A549 (cell line): ENCODE data around the gene MLPH. TPM values are rescaled to one million over a fixed set of nuclear protein-coding genes. Genes with fewer than 3 reads are reported as not detected.

ENCODE experiments used
- ATAC-seq, 2 experiments: fragments of 200-7000 bp in 1 of 2; fragments of >200 bp in 1 of 2; cut with Nextera tagmentation in 1 of 2; cut with Tn5 transposase in 1 of 2; 3 replicates each; pipeline versions ENCODE4 v1.8.0 to v1.9.1; 2018 to 2020; ENCODE audit warnings: mild to moderate bottlenecking in 1 of 2, moderate library complexity in 1 of 2
- CTCF ChIA-PET: fragments of 300-600 bp; sonication (Branson Sonifier 250); formaldehyde crosslinking; extraction: SDS; loops from one replicate; lab custom pipeline; 2021; ENCODE audit warnings: antibody characterized with exemption, inconsistent platforms; lab: Yijun Ruan, JAX
- POLR2A ChIA-PET: fragments of 350-600 bp; formaldehyde crosslinking; extraction: SDS; loops from one replicate; lab custom pipeline; 2021; ENCODE audit warnings: antibody characterized with exemption, inconsistent platforms; lab: Yijun Ruan, JAX
- DNase-seq, 2 experiments: peaks; one replicate each; pipeline versions ENCODE4 v3.0.0 to v3.0.0-alpha.2; 2011 to 2016; ENCODE audit warnings: low read depth in 1 of 2, low spot score in 1 of 2
- FAIRE-seq: peaks from 2 replicates; lab custom pipeline; 2011; peaks lifted over from hg19 to GRCh38; lab: Jason Lieb, UNC
- H3K27ac ChIP-seq, 2 experiments: fragments of >200 bp; sonication (Bioruptor Twin); formaldehyde crosslinking; 3 replicates each; pipeline ENCODE4 v1.5.1; 2016 to 2017
- H3K4me1 ChIP-seq: fragments of >200 bp; sonication (Bioruptor Twin); formaldehyde crosslinking; 3 replicates; pipeline ENCODE4 v1.6.1; 2016
- H3K4me2 ChIP-seq: fragments of >200 bp; sonication (Bioruptor Twin); formaldehyde crosslinking; 3 replicates; pipeline ENCODE4 v1.6.1; 2016
- H3K4me3 ChIP-seq: fragments of >200 bp; sonication (Bioruptor Twin); formaldehyde crosslinking; 3 replicates; pipeline ENCODE4 v1.5.1; 2016
- H3K9me3 ChIP-seq: fragments of >200 bp; sonication (Bioruptor Twin); formaldehyde crosslinking; 3 replicates; pipeline ENCODE4 v1.6.1; 2016
- CBX2 ChIP-seq: fragments of 200-600 bp; sonication (generic); IDR thresholded peaks from 2 replicates; pipeline ENCODE4 v1.6.1; 2016; ENCODE audit warnings: low read depth, mild to moderate bottlenecking, borderline replicate concordance
- EHF ChIP-seq: fragments of 250-450 bp; sonication (Bioruptor Pico); IDR thresholded peaks from 2 replicates; pipeline ENCODE4 v1.5.0; 2020; ENCODE audit warnings: mild to moderate bottlenecking
- EHMT2 ChIP-seq: fragments of 200-600 bp; sonication (generic); IDR thresholded peaks from 2 replicates; pipeline ENCODE4 v1.6.1; 2016; ENCODE audit warnings: antibody characterized with exemption, low read depth, mild to moderate bottlenecking, moderate library complexity
- ESRRA ChIP-seq: fragments of 150-350 bp; IDR thresholded peaks from 2 replicates; pipeline ENCODE4 v1.6.1; 2014; ENCODE audit warnings: mild to moderate bottlenecking, low read length, borderline replicate concordance
- FOXS1 ChIP-seq: fragments of 250-450 bp; sonication (Bioruptor Pico); IDR thresholded peaks from 2 replicates; pipeline ENCODE4 v1.5.0; 2020; ENCODE audit warnings: mild to moderate bottlenecking, moderate library complexity
- HEYL ChIP-seq: fragments of 250-450 bp; sonication (Bioruptor Pico); IDR thresholded peaks from 2 replicates; pipeline ENCODE4 v1.8.0; 2021; ENCODE audit warnings: mild to moderate bottlenecking, moderate library complexity
- HOXA7 ChIP-seq: fragments of 250-450 bp; sonication (Bioruptor Pico); IDR thresholded peaks from 2 replicates; pipeline ENCODE4 v1.5.0; 2020; ENCODE audit warnings: mild to moderate bottlenecking, moderate library complexity
- HOXB5 ChIP-seq: fragments of 250-450 bp; sonication (Bioruptor Pico); IDR thresholded peaks from 2 replicates; pipeline ENCODE4 v1.5.0; 2020; ENCODE audit warnings: mild to moderate bottlenecking, moderate library complexity
- MAFK ChIP-seq: fragments of 450-650 bp; IDR thresholded peaks from 2 replicates; pipeline ENCODE4 v1.6.1; 2014; ENCODE audit not compliant: partially characterized antibody
- MAZ ChIP-seq: fragments of 150-350 bp; IDR thresholded peaks from 2 replicates; pipeline ENCODE4 v1.6.1; 2014; ENCODE audit warnings: antibody characterized with exemption, low read depth, low read length, borderline replicate concordance
- PHF8 ChIP-seq: fragments of 200-600 bp; sonication (generic); IDR thresholded peaks from 2 replicates; pipeline ENCODE4 v1.6.1; 2016; ENCODE audit warnings: low read depth, mild to moderate bottlenecking, antibody characterized with exemption, moderate library complexity, borderline replicate concordance
- POLR2AphosphoS2 ChIP-seq: conservative IDR thresholded peaks from 2 replicates; pipeline ENCODE4 v1.6.1; 2012; ENCODE audit warnings: low read length, improper control_type of control experiment, inconsistent platforms
- RCOR1 ChIP-seq: fragments of 150-350 bp; IDR thresholded peaks from 2 replicates; pipeline ENCODE4 v1.6.1; 2014; ENCODE audit warnings: antibody characterized with exemption, low read length, low read depth
- SREBF2 ChIP-seq: fragments of 450-650 bp; IDR thresholded peaks from 2 replicates; pipeline ENCODE4 v1.6.1; 2014; ENCODE audit warnings: mild to moderate bottlenecking, moderate library complexity
- ZC3H11A ChIP-seq: fragments of 450-650 bp; IDR thresholded peaks from 2 replicates; pipeline ENCODE4 v1.6.1; 2014; ENCODE audit warnings: antibody characterized with exemption, mild to moderate bottlenecking
- WGBS: methylation state at CpG from one replicate; pipeline ENCODE4 v1.1.6; 2017; ENCODE audit errors: missing lambda C conversion rate; 5-methylcytosine and 5-hydroxymethylcytosine counted together
- polyA plus RNA-seq, 4 experiments: library from polyadenylated mRNA; depleted of rRNA in 3 of 4; stranded (reverse); fragments of >200 nt; fragmentation: RNase III in 1 of 4; extraction: RNeasy Plus Mini Kit Qiagen cat#74134 plus additional on column Dnase treatment in 1 of 4; gene quantifications; 2 replicates in 3 of 4; 3 replicates in 1 of 4; pipeline ENCODE4 v1.2.3, GENCODE V29; 2011 to 2017
- TF ChIP-seq, protein P1 (sequence below): IDR thresholded peaks from 2 replicates; pipeline ENCODE4 v1.6.1; 2012; ENCODE audit warnings: low read depth, borderline replicate concordance
- TF ChIP-seq, protein P2 (sequence below): IDR thresholded peaks from 2 replicates; pipeline ENCODE4 v1.6.1; 2012
- TF ChIP-seq, protein P3 (sequence below): fragments of 250-450 bp; sonication (Bioruptor Pico); IDR thresholded peaks from 2 replicates; pipeline ENCODE4 v1.5.0; 2020; ENCODE audit warnings: low read depth, mild to moderate bottlenecking, moderate library complexity
- TF ChIP-seq, protein P4 (sequence below): fragments of >200 bp; sonication (Bioruptor Twin); formaldehyde crosslinking; IDR thresholded peaks from 2 replicates; pipeline ENCODE4 v1.6.1; 2016
- TF ChIP-seq, protein P5 (sequence below): fragments of 150-350 bp; IDR thresholded peaks from 2 replicates; pipeline ENCODE4 v1.6.1; 2014; ENCODE audit warnings: low read depth, mild to moderate bottlenecking, low read length
- TF ChIP-seq, protein P6 (sequence below): IDR thresholded peaks from 2 replicates; pipeline ENCODE4 v1.6.1; 2012

The MLPH gene
- polyA plus RNA-seq, 2 of the 4 experiments (the other 2 are of a cell fraction), result 218 to 350 TPM

DNA sequence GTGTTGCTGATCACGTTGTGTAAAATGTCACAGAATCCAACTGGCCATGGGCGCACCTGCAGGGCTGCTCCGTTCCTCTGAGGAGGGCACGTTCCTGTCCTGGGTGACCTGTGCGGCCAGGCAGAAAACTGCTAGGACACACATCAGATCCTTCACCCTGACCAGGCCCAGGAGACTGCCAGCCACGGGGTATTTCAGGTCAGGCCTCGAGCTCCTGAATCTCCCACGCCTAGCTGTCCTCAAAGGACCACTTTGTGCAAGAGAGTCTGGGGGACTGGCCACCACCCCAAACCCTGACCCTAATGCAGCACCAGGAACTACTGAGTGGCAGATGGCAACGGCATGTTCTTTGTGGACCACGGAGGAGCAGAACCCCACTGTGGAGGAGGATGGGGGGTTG lies 90.4 kb downstream of the MLPH start:
- FAIRE-seq (no peak), ATAC-seq (no peak), DNase-seq (no peak)
- Histone ChIP-seq H3K4me3 (no peak overlapping the region), H3K4me2 (no peak overlapping the region), H3K9me3 (no peaks in the 10 kb centered on the region), H3K4me1 (peaks cover 6% of the 10 kb centered on the region; the same call in 2 of the 3 replicates), H3K27ac (no peak overlapping the region)
- TF ChIP-seq CBX2 (no peak), HOXB5 (CRISPR knock-in tag) (no peak), EHMT2 (no peak), HOXA7 (CRISPR knock-in tag) (no peak), SREBF2 (no peak), EHF (CRISPR knock-in tag) (no peak), HEYL (CRISPR knock-in tag) (no peak), ZC3H11A (no peak), MAFK (no peak), PHF8 (no peak), ESRRA (no peak), POLR2AphosphoS2 (no peak)
- TF ChIP-seq, protein P1, sequence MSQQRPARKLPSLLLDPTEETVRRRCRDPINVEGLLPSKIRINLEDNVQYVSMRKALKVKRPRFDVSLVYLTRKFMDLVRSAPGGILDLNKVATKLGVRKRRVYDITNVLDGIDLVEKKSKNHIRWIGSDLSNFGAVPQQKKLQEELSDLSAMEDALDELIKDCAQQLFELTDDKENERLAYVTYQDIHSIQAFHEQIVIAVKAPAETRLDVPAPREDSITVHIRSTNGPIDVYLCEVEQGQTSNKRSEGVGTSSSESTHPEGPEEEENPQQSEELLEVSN, result no peak
- TF ChIP-seq, protein P2, sequence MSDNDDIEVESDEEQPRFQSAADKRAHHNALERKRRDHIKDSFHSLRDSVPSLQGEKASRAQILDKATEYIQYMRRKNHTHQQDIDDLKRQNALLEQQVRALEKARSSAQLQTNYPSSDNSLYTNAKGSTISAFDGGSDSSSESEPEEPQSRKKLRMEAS, result no peak
- ChIA-PET POLR2A (no interaction called here), CTCF (interaction anchor here (0.7 to 3.3 kb wide), 5 partner anchors 65 to 456 kb away, joined by 3 to 15 read pairs (median 9); no protein-coding TSS in a partner anchor)
- WGBS, result 76% methylated on average over 10 of the region's 10 CpGs

DNA sequence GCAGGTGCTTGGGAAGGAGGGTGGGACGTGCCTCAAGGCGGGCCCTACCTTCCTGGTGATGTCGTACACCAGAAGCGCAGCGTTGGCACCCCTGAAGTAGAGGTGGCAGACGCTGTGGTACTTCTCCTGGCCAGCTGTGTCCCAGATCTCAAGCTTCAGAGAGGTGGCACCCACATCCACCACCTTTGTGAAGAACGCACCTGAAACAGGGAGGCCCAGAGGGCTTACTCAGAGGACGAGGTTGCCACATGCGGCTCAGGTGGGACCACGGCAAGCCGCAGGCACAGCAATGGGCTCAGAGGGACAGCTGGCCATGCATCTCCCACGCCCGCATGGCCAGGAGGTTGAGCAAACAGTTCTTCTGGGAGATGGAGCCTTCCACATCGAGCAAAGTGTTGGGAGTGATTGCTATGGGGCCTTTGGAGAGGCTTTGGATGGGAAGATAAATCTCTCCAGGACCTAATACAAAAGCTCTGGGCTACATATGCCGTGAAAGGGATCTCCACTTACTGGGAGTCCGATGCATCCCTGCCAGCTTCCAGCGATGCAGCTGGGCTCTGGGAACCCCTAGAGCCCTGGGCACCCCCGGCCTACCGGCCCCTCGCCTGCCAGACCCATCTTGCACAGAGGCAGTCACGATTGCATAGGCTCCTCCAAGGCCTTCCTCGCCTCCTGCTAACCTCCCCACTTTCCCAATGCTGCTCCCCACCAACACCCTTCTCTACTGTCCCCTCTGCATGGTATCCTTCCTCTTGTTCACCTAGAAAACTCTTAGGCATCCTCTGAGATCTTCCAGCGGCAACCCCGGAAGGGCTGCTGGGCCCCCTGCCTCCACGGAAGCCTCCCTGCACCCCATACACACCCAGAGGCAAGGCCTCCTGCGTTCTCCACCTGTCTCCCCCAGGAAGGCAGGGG lies 91.2 kb downstream of the MLPH start:
- H3K4me2 ChIP-seq, result no peak overlapping the region
- no peak for DNase-seq
- FAIRE-seq, result no peak
- no peaks in the 10 kb centered on the region for H3K9me3 ChIP-seq
- H3K4me3 ChIP-seq, result no peak overlapping the region
- ChIA-PET CTCF (interaction anchor here (0.9 to 3.3 kb wide), 3 partner anchors 65 to 457 kb away, joined by 3 to 15 read pairs (median 13); no protein-coding TSS in a partner anchor), POLR2A (no interaction called here)
- no peak for ATAC-seq
- WGBS, result 69% methylated on average over 24 of the region's 26 CpGs
- H3K27ac ChIP-seq, result no peak overlapping the region
- TF ChIP-seq MAZ, result no peak
- TF ChIP-seq, protein P3, sequence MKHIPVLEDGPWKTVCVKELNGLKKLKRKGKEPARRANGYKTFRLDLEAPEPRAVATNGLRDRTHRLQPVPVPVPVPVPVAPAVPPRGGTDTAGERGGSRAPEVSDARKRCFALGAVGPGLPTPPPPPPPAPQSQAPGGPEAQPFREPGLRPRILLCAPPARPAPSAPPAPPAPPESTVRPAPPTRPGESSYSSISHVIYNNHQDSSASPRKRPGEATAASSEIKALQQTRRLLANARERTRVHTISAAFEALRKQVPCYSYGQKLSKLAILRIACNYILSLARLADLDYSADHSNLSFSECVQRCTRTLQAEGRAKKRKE (CRISPR knock-in tag), result no peak
- no peak for TF ChIP-seq RCOR1
- TF ChIP-seq, protein P4, sequence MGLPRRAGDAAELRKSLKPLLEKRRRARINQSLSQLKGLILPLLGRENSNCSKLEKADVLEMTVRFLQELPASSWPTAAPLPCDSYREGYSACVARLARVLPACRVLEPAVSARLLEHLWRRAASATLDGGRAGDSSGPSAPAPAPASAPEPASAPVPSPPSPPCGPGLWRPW, result no peak
- TF ChIP-seq FOXS1 (CRISPR knock-in tag), result no peak
- TF ChIP-seq, protein P5, sequence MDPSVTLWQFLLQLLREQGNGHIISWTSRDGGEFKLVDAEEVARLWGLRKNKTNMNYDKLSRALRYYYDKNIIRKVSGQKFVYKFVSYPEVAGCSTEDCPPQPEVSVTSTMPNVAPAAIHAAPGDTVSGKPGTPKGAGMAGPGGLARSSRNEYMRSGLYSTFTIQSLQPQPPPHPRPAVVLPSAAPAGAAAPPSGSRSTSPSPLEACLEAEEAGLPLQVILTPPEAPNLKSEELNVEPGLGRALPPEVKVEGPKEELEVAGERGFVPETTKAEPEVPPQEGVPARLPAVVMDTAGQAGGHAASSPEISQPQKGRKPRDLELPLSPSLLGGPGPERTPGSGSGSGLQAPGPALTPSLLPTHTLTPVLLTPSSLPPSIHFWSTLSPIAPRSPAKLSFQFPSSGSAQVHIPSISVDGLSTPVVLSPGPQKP, result no peak
- TF ChIP-seq, protein P6, sequence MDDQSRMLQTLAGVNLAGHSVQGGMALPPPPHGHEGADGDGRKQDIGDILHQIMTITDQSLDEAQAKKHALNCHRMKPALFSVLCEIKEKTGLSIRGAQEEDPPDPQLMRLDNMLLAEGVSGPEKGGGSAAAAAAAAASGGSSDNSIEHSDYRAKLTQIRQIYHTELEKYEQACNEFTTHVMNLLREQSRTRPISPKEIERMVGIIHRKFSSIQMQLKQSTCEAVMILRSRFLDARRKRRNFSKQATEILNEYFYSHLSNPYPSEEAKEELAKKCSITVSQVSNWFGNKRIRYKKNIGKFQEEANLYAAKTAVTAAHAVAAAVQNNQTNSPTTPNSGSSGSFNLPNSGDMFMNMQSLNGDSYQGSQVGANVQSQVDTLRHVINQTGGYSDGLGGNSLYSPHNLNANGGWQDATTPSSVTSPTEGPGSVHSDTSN, result no peak
- 0 out of 3 replicates have a peak, but pooled peaks cover 2% of the 10 kb centered on the region for H3K4me1 ChIP-seq
